Mucosa of stomach (tissue), 1 donor: ENCODE data around the gene TBCEL.

Source experiments
- H3K27me3 ChIP-seq: one replicate; pipeline ENCODE4 v1.7.0; 2013; ENCODE audit warnings: mild to moderate bottlenecking, low read length; ENCODE audit not compliant: control insufficient read depth, insufficient read depth
- H3K36me3 ChIP-seq: one replicate; pipeline ENCODE4 v1.7.0; 2013; ENCODE audit warnings: low read length; ENCODE audit not compliant: control insufficient read depth, insufficient read depth
- H3K4me1 ChIP-seq: one replicate; pipeline ENCODE4 v1.7.0; 2013; ENCODE audit warnings: mild to moderate bottlenecking, low read length; ENCODE audit not compliant: control insufficient read depth, insufficient read depth
- H3K4me3 ChIP-seq: one replicate; pipeline ENCODE4 v1.7.0; 2013; ENCODE audit warnings: low read length
- H3K9ac ChIP-seq: one replicate; pipeline ENCODE4 v1.7.0; 2013; ENCODE audit warnings: mild to moderate bottlenecking, low read length, moderate library complexity
- H3K9me3 ChIP-seq: one replicate; pipeline ENCODE4 v1.7.0; 2013; ENCODE audit warnings: mild to moderate bottlenecking, low read length, moderate library complexity; ENCODE audit not compliant: control insufficient read depth
- donor health status: Pancreatic carcinoma.

The TBCEL gene

GRCh38 chr11:121070951-121071845 is 47.3 kb downstream of the TBCEL start:
- Histone ChIP-seq H3K27me3 (no peaks in the 10 kb centered on the region), H3K4me1 (no peaks in the 10 kb centered on the region), H3K9me3 (no peaks in the 10 kb centered on the region), H3K4me3 (no peak overlapping the region), H3K36me3 (no peaks in the 10 kb centered on the region), H3K9ac (no peak overlapping the region)

- Histone ChIP-seq H3K9ac (no peak overlapping the region), H3K27me3 (no peaks in the 10 kb centered on the region), H3K4me3 (no peak overlapping the region), H3K36me3 (no peaks in the 10 kb centered on the region), H3K9me3 (no peaks in the 10 kb centered on the region), H3K4me1 (no peaks in the 10 kb centered on the region)
These were observed 48.0 kb downstream of the TBCEL start for GRCh38 chr11:121071846-121072450.

- H3K9ac ChIP-seq: no peak overlapping the region
- H3K36me3 ChIP-seq: no peaks in the 10 kb centered on the region
- no peaks in the 10 kb centered on the region for H3K27me3 ChIP-seq
- no peak overlapping the region for H3K4me3 ChIP-seq
- no peaks in the 10 kb centered on the region for H3K4me1 ChIP-seq
- H3K9me3 ChIP-seq: no peaks in the 10 kb centered on the region
These were observed 57.4 kb downstream of the TBCEL start for GRCh38 chr11:121081321-121081720.

DNA sequence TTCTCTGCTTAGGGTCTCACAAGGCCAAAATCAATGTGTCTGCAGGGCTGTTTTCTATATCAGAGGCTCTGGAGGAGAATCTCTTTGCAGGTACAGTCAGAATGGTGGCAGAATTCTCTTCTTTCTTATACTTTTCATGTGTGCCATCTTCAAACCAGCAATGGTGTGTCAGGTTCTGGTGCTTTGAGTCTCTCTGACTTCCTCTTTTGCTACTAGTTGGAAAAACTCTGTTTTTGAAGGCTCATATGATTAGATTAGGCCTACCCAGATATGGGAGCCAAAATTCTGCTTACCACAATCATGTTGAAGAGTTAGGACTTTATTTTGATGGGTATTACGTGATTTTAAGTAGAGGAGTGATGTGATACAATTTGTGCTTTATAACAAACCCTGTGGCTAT is 58.3 kb downstream of the TBCEL start:
- no peaks in the 10 kb centered on the region for H3K36me3 ChIP-seq
- H3K9me3 ChIP-seq: no peaks in the 10 kb centered on the region
- no peak overlapping the region for H3K9ac ChIP-seq
- H3K4me3 ChIP-seq: no peak overlapping the region
- H3K27me3 ChIP-seq: no peaks in the 10 kb centered on the region
- no peaks in the 10 kb centered on the region for H3K4me1 ChIP-seq

DNA sequence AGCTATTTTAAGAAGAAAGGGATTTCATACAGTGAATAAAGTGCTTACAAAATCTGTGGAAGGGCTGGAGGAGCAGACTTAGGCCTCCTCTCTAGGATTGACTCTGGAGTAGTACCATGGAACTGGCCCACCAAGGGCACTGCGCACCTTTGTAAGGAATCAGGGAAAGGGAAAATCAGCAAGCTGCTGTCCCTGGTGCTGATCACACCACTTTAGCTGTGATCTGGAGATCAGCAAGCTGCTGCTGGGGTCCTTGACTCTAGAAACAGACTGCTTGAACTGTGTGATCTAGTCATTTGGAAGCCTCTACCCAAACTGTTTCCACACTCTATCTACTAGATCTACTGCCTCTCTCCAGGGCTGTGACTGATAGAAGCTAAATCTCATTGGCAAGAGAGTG is 58.8 kb downstream of the TBCEL start:
- no peaks in the 10 kb centered on the region for H3K36me3 ChIP-seq
- no peak overlapping the region for H3K4me3 ChIP-seq
- H3K9ac ChIP-seq: no peak overlapping the region
- no peaks in the 10 kb centered on the region for H3K4me1 ChIP-seq
- H3K9me3 ChIP-seq: no peaks in the 10 kb centered on the region
- H3K27me3 ChIP-seq: no peaks in the 10 kb centered on the region

DNA sequence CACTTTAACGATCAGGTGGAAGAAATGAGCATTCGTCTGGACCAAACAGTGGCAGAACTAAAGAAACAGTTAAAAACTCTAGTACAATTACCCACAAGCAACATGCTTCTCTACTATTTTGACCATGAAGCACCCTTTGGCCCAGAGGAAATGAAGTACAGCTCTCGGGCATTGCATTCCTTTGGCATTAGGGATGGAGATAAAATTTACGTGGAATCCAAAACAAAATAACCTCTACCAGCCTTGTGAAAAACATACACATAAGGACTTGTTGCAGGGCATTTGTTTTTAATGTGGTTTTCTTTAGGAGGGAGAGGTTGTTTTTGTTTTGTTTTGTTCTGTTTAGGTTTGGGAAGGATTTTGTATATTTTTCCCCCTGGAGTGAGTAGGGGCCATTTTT is 63.0 kb downstream of the TBCEL start:
- H3K36me3 ChIP-seq: no peaks in the 10 kb centered on the region
- no peaks in the 10 kb centered on the region for H3K9me3 ChIP-seq
- no peak overlapping the region for H3K4me3 ChIP-seq
- no peaks in the 10 kb centered on the region for H3K27me3 ChIP-seq
- no peak overlapping the region for H3K9ac ChIP-seq
- no peaks in the 10 kb centered on the region for H3K4me1 ChIP-seq

GRCh38 chr11:121089566-121089965 is 65.7 kb downstream of the TBCEL start:
- no peaks in the 10 kb centered on the region for H3K27me3 ChIP-seq
- no peaks in the 10 kb centered on the region for H3K4me1 ChIP-seq
- H3K9ac ChIP-seq: no peak overlapping the region
- no peaks in the 10 kb centered on the region for H3K9me3 ChIP-seq
- no peaks in the 10 kb centered on the region for H3K36me3 ChIP-seq
- H3K4me3 ChIP-seq: no peak overlapping the region

GRCh38 chr11:121090145-121090721 is 66.3 kb downstream of the TBCEL start:
- H3K9me3 ChIP-seq: no peaks in the 10 kb centered on the region
- no peaks in the 10 kb centered on the region for H3K36me3 ChIP-seq
- no peaks in the 10 kb centered on the region for H3K27me3 ChIP-seq
- H3K4me3 ChIP-seq: no peak overlapping the region
- no peak overlapping the region for H3K9ac ChIP-seq
- H3K4me1 ChIP-seq: no peaks in the 10 kb centered on the region

DNA sequence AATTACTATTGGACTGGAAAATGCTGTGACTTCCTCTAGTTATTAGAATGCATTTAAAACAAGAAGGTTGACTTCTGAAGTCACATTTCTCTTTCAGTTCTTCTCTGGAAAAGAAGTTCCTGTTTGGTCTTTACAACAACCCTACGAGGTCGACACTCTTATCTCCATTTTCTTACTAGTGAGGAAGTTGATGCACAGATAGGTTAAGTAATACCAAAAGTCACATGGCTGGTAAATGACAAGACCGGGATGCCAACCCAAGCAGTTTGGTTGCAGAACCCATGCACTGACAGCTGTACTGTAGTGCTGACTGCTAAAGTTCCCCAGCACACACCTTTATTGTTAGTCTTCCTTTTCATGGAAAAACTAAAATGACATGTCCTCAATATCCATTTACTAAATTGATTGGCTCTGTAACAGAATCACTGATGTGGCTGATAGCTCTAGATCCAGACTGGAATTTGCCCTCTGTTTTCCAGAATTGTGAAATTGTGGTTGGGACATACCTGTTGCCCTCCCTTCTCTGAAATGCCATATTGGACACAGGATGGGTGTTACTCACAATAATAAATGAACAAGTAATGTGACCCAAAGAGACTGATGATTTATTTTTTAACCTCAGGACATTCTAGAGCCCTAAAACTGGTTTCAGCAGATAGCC is 67.7 kb downstream of the TBCEL start:
- Histone ChIP-seq H3K4me3 (no peak overlapping the region), H3K36me3 (no peaks in the 10 kb centered on the region), H3K9me3 (no peaks in the 10 kb centered on the region), H3K27me3 (no peaks in the 10 kb centered on the region), H3K9ac (no peak overlapping the region), H3K4me1 (no peaks in the 10 kb centered on the region)

GRCh38 chr11:121095561-121095960 is 71.7 kb downstream of the TBCEL start:
- Histone ChIP-seq H3K9me3 (no peaks in the 10 kb centered on the region), H3K36me3 (no peaks in the 10 kb centered on the region), H3K9ac (no peak overlapping the region), H3K27me3 (no peaks in the 10 kb centered on the region), H3K4me1 (no peaks in the 10 kb centered on the region), H3K4me3 (no peak overlapping the region)

GRCh38 chr11:121099364-121099763 is 75.5 kb downstream of the TBCEL start:
- no peak overlapping the region for H3K9ac ChIP-seq
- no peaks in the 10 kb centered on the region for H3K36me3 ChIP-seq
- H3K4me1 ChIP-seq: no peaks in the 10 kb centered on the region
- H3K9me3 ChIP-seq: no peaks in the 10 kb centered on the region
- no peaks in the 10 kb centered on the region for H3K27me3 ChIP-seq
- H3K4me3 ChIP-seq: no peak overlapping the region

DNA sequence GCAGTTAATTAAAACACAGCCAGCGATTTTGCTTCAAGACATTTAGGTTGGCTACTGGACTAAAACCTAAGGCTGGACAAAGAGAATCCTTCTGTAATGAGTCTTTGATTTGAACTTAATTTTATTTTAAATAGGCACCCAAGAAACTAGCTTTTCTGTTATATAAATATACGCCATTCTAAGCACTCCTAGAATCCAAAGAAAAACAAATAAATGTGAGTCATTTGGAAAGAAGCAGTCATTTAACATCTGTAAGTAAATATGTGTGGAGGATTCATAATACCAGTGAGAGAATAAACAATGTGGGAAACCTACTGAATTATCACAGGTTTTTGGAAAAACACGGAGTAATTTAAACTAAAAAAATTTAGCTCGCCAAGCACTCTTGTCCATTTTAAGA is 76.0 kb downstream of the TBCEL start:
- Histone ChIP-seq H3K27me3 (no peaks in the 10 kb centered on the region), H3K4me3 (no peak overlapping the region), H3K9ac (no peak overlapping the region), H3K9me3 (no peaks in the 10 kb centered on the region), H3K36me3 (no peaks in the 10 kb centered on the region), H3K4me1 (no peaks in the 10 kb centered on the region)
